Germinal center (tissue), 1 donor: Measurements from ENCODE around the gene LHFPL6.

Source experiments
- DNase-seq: peaks from one replicate; pipeline ENCODE4 v3.0.0; 2012; ENCODE audit warnings: mixed read lengths, low spot score

The LHFPL6 gene

DNA sequence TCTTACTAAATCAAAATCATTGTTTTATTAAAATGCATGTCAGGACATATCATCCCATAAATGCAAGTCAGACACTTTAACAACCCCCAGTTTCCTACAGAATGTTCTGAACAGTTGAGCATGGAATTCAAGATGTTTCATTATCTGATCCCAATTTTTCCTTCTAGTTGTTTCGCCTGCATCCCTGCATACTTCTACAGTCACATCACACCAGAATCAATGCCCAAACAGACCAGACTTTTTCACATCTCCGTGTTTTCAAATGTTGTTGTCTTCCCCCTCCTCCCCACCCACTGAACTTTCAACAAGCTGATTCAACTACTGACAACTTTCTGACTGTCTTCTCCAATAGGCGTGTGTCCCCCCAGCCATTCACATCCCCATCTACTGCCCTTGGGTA, 48.6 kb downstream of the LHFPL6 start:
- DNase-seq: no peak

DNA sequence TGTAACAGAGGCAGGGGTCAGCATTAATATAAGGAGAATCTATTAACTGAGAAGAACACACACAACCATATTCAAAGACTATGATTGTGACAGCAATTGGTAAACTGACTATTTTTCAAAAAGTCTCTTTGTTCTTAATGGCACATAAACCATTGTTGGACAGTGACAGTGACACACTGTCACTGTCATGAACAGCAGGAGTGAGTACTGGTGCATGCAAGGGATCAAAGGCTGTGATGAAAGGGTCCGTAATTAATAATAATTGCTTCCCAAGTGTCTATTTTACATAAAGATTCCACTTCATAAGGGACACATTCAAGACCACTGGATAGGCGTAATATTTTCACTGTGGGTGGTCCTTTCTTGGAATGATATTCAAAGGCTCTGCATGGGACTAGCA, 50.7 kb downstream of the LHFPL6 start:
- no peak for DNase-seq

DNA sequence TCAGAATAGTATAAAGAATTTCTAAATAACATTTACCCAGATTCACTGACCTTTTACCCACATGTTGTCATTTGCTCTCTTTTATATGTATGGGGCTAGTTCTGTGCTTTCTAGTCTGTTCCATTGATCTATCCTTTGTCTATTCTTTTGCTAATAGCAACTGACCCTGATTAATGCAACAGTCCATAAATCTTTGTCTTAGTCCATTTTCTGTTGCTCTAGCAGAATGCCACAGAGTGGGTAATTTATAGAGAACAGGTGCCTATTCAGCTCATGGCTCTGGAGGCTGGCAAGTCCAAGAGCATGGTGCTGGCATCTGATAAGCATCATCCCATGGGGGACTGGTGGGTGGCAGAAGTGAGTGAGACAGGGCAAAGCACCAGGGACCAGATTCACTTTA, 52.1 kb downstream of the LHFPL6 start:
- no peak for DNase-seq

DNA sequence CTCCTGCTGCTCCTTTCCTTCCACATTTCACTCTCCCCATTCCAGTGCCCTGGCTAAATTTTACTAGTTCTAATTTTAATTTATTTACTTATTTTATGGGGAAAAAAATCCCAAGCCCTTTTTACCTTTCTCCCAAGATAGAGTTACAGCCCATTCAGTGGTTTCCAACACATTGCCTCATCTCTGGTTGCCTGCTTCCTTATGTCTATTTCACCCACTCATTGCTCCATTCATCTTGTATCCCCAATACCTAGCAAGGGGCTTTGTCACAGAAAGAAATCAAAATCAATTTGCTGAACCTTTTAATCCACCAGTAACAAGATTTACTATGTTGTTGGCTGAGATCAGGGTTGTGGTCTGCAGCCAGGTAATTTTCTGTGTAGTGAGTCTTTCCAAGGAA, 55.9 kb downstream of the LHFPL6 start:
- no peak for DNase-seq

DNA sequence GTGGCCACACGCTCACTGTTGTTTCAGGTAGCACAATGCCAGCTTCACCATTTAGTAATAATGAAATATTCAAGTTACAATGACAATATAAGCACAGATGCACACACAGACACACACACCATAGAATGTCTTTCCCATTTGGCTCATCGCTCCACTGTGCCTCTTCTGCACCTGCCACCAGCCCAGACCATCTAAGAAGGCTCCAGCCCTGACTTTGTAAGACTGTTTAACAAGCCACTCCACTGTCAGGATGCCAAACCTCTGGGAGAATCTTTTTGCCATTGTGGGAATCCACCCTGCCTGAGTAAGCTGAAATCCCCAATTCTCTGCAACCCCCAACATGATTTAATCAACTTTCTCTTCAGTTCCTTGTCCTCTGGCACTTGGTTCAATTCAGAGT, 60.6 kb downstream of the LHFPL6 start:
- DNase-seq: no peak

DNA sequence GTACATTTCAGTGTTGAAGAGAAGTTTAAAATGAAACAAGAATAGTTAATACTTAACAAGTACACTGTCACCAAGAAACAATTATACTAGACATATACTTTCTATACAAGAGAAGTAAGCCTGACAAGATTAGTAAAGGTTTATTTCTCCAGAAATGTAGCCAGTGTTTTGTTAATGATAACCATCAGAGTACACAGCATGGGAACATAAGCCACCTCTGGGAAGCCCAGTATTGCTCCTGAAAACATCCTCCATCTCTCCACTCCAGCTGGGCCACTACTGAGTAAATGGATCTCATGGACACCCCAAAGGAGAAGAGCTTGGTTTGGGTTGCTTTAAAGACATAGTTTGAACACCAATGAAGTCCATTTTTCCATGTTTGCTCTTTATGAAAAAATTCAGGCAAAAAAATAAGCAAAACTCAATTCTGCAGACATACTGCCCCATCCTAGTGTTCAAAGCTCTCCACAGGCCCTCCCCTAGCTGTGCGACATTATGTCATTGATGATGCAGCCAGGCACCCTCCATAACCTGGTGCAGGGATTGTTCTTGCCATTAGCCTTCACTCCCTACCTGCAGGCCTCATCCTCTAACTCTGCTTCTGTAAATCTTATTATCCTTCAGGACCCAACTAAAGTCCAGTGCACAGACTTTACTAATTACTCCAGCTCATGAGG, 61.9 kb downstream of the LHFPL6 start:
- no peak for DNase-seq

DNA sequence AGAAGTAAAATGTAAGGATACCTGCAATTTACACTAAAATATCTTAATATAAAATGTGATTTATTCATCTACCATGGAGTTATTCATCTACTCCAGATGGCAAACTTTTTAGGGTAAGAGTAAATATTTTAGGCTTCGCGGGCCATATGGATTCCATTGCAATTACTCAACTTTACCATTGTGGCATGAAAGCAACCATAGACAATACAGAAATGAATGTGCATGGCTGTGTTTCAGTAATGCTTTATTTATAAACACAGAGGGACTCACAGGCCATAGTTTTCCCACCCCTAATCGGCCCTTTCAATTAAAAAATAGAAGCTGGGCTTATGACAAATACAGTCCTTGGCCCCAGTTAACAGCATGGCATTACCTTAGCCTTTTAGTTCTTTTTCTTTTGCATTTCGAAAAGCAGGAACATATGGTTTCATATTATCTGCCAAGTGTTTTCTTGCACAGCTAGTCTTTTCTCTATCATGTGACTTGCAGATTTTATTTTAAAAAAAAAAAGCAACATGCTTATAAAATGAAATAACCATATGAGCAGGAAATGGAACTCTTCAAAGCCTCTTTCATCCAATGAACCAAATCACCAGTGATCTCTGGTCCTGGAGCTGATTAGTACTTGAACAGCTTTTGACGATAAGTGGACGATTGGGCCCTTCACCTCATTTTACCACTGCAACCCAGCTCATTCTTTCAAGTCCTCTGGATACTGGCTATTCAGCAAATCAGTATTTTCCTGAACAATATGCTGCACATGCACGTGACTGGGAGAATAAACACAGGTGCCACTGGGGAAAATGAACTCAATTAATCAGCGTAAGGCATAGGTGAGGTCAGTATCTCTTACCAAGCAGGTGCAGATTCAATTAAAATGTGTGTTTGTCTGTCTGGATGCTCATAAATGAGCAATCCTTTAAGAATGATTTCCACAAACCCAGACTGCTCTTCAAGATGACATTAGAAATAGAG, 63.9 kb downstream of the LHFPL6 start:
- no peak for DNase-seq

DNA sequence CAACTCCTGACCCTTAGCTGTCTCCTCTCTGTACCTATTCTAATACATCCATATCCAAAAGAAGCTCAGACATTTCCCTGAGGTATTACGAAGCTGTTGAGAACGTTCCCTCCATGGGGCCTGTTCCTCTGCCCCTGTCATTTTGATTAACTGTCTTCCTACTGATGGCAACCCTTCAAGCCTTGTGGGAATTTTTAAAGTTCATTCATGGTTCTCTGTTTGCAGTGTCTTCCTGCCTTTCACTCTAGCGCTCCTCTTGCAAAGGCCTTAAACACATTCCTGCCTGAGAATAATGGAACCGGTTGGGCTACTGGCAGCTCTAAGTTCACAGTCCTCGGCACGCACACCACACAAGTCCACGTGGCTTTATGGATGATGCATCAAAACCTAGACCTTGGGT, 66.1 kb downstream of the LHFPL6 start:
- no peak for DNase-seq

DNA sequence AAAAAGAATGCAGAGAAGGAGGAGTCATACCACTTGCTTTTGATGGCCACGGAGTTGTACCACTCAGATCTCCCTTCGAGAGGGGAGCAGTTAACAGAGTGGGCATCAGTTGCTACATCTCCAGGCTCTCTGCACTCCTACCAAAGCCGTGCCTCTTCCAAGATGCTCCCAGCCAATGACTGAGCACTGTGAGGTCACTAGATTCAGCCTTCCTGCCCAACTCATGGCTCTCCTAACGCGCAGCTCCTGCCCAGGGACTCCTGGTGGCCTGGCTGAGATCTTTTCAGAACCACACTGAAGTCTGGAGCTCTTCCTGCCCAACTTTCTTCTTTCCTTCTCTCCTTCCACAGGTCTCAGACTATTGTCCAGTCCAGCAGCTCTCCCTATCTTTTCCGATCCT, 66.7 kb downstream of the LHFPL6 start:
- no peak for DNase-seq

DNA sequence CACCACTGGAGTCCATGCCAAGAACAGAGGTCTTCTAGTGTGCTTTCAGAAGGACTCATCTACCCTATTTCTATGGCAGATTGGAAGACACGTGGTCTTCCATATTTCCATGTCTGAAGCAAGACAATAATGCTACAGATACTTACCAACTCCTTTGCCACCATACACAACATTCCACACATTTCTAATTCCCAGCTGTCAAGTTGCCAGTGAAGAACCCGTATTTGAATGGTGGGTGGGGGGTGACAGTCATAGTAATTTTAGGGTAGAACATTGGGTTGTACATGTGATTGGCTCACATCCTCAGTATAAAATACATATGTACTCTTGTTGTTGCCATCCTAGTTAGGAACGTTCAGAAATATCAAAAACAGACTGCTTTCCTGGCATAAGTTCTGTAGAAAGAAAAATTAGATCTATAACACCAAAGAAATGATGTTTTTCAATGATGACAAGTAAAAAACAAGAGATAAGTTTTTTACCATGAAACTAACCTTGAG, 69.3 kb downstream of the LHFPL6 start:
- DNase-seq: no peak

DNA sequence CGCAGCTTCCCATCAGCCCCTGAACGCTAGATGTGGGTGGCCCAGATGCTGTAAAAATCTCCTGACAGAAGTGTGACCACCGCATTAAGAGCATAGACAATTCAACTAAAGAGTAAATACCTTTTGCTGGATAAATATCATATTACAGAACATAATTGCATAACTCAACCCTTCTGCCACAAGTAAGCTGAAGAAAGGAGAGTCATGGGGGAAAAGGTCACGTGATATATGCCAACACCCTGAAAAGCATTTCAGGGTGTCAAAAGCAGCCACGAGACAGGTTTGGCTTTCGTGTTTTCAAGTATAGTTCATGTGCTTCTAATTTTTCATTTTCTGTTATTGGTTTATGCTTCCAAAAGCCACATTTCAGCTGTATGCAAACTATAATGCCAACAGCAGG, 71.3 kb downstream of the LHFPL6 start:
- no peak for DNase-seq

DNA sequence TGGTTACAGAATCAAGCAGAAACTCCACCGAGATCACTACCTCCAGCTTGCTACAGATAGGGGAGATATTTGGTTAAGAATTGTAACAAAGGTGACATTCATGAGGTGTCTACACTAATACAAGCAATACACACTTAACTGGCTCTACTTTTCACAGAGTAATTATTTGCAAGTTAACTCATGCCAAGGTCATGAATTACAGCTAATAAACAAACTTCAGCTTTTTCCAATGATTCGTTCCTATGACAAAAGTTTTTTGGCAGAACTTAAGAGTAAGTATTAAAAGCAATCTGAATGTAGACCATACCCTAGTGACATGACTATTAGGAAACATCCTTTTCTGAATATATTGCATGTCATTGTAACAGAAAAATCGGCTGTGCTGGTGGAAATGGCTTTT, 72.1 kb downstream of the LHFPL6 start:
- DNase-seq: no peak

DNA sequence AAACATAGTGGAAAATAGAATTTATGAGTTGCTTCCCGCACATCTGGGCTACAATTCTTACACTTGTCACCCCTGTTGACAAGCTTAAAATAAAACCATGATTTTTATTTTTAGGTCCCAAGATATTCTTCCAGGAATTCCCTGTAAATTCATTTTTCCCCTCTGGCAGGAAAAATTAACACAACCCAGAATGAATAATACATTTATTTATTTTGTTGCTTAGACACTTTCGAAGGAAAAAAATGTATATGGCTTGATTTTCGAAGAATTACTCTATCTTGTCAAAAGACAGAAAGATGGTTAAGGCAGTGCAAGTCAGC, 74.4 kb downstream of the LHFPL6 start:
- no peak for DNase-seq

DNA sequence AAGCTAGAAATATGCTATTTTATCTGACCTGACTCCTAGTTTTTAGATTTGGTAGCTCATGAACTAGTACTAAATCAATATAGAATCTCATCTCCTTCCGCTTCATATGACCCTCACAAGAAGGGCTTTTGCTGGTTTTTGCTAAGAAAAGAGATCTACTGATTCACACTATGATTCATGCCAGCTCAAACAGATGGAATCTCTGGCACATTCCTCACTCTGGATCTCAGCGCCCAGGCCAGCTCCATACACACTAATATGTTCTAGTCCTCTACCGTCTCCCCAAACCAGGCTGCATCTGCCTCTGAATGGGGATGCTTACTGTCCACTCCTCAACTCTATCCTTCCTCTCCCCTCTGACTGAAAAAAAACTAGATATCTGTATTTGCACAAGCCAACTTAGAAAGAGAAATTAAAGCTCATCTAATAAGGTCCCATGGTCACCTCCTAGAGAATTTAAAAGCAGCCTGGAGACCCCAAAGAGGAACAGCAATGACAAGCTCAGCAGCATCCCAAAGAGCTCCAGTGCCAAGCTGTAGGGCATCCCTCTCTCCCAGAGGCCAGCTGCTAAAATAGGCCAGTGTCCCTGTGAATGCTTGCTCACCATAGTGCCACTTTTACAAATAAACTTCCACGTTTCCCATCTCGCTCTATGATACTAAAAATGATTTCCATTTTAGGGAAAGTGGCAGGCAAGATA, 74.9 kb downstream of the LHFPL6 start:
- no peak for DNase-seq

DNA sequence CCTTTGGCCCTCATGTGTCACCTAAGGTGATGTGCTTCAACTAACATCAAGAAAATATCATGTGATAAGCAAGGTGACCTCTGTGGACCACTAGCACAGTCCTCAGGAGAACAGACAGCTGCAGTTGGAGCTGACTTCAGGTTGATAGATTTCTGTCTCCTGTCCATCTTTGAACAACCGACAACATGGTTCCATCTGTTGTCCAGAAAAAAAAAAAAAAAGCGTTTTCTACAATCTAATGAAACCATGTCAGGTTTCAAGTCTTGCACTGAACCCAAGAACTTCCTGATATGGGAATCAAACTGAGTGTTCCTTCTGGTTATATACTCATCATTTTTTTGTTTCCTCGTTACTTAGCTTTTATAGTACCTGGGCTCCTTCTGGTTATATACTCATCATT, 75.7 kb downstream of the LHFPL6 start:
- DNase-seq: no peak

DNA sequence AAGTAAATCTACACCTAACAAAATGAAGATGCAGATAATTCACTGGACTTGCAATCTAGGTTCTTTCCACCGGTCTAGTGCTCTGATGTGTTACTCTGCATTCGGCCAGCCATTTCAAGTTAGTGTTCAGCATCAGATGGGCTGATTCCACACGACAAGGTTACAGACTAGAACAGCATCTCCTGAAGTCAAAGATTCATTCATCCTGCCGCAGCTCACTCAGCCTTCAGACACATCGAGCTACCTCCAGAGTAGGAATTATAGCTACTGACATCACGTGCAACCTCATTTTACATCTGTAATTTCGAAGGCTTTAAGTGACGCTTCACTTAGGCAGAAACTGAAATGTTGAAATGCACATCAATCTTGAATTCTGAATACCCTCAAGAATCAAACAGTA, 76.5 kb downstream of the LHFPL6 start:
- no peak for DNase-seq

DNA sequence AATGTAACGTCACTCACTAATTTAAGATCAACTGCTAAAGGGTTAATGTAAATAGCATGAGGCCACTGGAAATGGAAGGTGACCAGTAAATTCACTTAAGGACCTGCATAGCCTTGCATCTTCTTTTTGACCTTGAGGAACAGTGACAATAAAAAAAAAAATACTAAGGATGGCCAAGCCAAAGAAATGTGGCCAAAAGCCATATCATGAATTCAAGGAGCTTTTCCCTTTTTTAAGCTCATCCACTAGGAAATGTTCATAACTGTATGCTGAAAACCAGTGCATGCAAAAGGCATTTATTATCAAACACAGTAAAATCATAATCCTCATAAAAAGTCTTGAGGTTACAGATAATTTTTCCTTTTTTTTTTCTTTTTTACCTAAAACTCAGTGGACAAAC, 77.5 kb downstream of the LHFPL6 start:
- no peak for DNase-seq

DNA sequence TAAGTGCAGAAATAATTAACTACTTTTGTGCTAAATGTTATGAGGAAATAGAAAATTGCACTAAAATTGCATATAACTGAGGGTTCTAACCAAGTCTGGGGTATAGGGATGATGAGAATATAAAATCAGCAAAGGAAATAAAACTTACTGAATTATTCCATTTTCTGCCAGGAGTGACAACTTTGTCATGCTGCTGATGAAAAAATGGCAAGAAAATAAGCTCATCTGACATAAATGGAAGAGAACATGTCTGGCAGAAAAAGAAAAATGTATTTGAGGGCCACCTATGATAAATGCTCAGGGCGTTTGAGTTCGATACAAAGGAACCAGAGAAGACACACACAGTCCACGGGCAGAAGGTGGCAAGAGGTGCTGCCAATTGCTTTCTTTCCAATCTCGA, 78.2 kb downstream of the LHFPL6 start:
- DNase-seq: no peak

DNA sequence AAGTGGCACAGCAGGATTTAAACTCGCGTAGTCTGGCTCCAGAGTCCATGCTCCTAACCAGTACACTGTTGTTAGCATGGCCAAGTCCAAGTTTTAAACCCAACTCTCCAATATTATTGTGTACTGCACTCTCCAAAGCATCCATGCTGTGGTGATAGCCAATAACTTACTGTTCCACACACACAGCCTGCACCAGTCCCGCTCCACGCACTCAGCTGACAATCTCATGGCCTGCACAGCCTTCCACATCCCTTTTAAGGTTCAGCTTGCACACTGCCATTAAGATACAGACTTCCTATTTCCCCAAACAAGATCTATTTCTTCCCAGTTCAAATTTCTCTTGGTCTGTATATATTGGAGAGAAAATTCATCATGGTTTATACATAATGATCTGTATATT, 80.7 kb downstream of the LHFPL6 start:
- DNase-seq: no peak

DNA sequence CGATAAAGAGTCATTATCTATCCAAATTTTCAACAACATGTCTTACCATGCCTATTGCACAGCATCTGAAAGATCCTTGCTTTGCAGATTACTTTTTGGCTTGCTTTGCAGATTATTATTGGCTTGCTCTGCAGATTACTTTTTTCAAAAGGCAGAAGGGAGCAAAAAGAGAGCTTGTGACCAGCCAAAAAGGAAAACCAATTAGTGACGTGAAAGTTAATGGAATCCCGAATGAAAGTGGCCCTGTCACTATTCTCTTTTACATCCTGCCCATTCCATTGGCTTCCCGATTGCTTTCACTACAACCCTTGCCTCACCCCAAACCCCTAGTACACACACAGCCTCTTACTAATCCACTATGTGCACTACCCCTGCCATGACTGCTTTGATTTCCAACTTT, 81.3 kb downstream of the LHFPL6 start:
- DNase-seq: no peak

DNA sequence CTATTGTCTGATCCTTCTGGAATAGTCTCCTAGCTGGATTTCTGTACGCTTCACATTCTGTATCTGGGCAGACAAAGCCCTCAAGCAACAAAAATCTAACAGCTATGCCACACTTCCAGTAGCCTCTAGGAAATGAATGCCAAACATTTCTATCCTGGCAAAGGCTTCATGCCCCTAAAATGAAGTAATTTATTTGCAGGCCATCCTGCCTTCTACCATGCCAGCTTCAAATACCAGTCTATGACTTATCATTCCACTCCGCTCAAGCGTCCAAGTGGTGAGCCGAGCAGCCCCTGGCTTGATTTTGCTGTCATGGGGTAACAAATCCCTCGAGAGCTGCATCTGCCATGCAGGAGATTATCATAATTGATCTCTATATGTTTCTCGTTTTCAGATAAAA, 86.9 kb downstream of the LHFPL6 start:
- no peak for DNase-seq

DNA sequence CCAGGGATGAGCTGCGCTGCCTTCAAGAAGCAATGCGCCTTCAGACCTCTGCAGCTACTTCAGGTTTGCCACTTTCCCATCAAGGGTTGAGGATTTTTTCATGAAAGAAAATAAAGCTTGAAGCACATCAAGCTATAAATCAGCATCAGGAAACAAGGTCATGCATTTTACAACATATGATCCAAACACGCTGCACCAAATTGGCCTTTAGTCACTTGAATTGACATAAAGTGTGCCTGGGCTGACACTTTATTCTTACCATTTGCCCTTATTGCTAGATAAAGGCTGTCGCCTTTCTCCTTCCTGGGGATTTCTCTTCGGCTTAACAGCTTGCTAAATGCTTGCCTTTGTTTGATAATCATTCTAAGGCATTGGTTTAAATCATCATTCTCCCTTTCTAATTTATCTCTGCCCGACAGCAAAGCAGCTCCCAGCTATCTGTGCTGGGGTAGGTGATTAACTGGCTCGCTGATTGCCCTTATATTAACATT, 87.7 kb downstream of the LHFPL6 start:
- no peak for DNase-seq

DNA sequence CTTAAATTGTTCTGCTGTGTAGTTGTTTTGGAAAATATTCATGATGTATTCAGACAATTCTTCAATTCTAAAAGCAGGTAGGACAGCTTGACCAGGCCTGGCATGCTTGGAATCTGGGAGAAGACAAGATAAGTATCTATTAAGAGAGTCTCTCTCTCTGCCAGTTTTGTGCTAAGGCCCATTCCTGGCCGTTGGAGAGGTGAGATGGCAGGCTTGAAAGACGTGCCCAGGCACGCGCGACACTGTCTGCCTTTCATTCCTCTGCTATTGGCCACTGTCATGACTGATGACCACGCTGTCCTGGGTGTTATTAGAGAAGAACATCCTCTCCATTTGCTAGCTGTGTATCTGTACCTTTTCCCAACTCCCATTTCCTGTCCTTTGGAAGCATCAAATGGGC, 90.3 kb downstream of the LHFPL6 start:
- DNase-seq: no peak
